T1000 (cell line): ENCODE results near the gene ADGRG7.

Experiments used
- DNase-seq: peaks from one replicate; lab custom pipeline; 2025; ENCODE audit warnings: mixed read lengths; lab: John Stamatoyannopoulos, UW

Gene ADGRG7

GRCh38 chr3:100602506-100603444 lies 6.6 kb upstream of the ADGRG7 start:
- DNase-seq: no peak

DNA sequence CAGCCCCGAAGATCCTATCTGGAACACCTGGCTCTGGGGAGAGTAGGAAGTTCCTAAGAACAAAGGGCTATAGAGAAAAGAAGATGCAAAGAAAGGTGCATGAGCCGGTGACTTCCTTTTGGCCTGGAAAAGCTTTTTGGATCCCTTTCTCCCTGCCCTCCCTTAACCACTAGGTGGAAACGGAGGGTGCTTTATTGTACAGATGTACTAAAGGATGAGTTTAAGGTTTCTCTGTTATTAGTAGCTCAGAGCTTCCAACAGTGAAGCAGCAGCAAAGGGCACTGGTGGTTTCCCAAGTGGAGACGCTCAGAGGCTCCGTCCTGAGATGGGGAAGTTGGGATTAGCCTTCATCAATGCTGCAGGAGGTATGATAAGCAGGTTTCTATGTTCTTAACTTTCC lies 5.9 kb upstream of the ADGRG7 start:
- no peak for DNase-seq

DNA sequence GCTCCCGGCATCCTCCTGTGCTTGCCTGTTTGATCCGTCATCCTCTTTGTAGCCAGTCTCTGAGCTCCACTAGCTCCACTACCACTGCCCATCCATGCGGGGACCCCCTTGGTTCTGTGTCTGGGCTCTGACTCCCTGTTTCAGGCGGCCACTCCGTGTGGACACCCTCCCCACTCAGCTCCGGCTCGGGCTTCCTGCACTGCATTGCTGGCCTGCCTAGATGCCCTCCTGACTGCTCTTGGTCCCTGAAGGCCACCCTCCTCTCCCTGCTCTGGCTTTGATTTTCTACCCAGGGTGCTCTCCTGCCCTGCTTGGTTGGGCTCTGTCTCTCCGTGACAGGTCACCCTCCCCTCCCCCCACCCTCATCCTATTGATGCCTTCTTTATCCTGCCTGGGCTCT lies 4.0 kb upstream of the ADGRG7 start:
- no peak for DNase-seq

DNA sequence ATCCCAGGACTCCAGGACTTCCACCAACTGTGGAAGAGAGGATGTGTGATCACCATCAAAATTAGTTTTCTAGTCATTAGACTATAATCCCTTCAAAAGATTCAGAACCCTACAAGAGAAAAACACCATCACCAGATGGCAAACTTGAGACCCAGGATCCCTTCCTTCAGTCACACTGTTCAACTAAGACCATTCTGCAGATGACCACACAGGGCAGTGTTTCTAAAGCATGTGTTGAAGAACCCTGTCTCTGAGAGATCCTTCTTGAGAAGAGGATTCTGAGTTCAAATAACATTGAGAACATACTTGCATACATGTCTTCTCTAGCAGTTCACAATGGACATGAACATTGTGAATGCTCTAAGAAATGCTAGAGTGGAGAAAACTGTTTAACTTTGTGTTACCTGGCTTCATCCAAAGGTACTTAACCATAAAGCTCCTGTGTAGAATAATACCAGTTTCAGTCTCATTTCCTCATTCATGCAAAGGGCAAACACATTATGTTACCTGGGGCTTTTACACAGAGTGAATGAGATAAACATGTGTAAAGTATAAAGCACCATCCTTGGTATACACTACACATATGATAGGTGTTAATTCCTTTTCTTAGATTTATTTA lies 2.4 kb upstream of the ADGRG7 start:
- DNase-seq: no peak

- DNase-seq: no peak
These were observed 562 bp downstream of the ADGRG7 start for GRCh38 chr3:100609963-100610362.

GRCh38 chr3:100611221-100611620 lies 1.8 kb downstream of the ADGRG7 start:
- DNase-seq: no peak

DNA sequence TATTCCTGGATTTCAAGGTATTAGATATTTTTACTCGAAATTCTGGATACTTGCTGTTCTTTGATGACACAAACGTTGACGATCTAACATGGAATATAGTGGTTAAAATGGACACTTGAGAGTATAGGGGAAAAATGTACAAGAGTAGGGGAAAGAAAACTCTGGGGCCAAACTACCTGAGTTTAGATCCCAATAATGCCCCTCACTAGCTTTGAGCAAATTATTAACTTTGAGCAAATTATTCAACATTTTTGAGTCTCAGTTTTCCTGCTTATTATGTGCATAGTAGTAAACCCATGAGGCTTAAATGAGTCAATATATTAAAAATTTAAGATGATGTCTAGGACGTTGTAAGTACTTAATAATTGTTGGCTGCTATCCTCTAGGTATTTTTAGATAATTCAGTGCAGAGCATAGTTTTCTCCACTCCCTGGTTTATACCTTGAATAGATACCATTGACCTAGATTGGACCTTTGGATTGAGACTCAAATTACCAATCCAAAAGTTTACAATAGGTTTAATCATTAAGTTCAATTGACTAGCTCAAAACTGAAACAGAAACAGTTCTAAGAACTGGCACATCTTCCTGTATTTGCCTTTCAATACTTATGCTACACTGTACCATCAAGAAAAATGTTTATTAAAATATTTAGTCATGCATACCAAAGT lies 4.5 kb downstream of the ADGRG7 start:
- no peak for DNase-seq

- DNase-seq: no peak
These were observed 5.5 kb downstream of the ADGRG7 start for GRCh38 chr3:100614941-100615340.

GRCh38 chr3:100615684-100616083 lies 6.3 kb downstream of the ADGRG7 start:
- DNase-seq: no peak

DNA sequence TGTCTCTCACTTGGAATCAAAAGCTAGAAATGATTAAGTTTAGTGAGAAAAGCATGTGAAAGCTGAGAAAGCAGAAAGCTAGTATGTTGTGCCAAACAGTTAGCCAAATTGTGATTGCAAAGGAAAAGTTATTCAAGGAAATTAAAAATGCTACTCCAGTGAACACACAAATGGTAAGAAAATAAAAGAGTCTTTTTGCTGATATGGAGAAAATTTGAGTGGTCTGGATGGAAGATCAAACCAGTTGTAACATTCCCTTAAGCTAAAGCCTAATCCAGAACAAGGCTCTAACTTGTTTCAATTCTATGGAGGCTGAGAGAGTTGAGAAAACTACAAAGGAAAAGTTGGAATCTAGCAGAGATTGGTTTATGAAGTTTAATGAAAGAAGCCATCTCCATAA lies 11.8 kb downstream of the ADGRG7 start:
- DNase-seq: no peak

GRCh38 chr3:100627491-100627890 lies 18.1 kb downstream of the ADGRG7 start:
- DNase-seq: no peak

- no peak for DNase-seq
These were observed 20.2 kb downstream of the ADGRG7 start for GRCh38 chr3:100629421-100630127.

DNA sequence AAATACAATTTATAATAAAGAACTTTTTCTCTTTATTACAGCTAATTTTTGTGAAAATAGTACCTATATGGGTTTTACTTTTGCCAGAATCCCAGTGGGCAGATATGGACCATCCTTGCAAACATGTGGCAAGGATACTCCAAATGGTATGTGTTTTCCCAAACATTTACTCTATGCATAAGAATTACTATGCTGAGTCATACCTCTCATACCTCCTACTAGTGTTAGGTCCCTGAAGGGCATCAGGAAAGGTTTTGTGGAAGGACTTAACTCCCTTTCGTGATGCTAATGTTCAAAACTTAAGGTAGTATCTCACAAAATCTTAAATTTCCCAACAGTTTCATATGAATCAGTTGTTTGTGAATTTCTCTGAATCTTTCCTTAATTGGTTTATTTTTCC lies 21.3 kb downstream of the ADGRG7 start:
- DNase-seq: no peak

DNA sequence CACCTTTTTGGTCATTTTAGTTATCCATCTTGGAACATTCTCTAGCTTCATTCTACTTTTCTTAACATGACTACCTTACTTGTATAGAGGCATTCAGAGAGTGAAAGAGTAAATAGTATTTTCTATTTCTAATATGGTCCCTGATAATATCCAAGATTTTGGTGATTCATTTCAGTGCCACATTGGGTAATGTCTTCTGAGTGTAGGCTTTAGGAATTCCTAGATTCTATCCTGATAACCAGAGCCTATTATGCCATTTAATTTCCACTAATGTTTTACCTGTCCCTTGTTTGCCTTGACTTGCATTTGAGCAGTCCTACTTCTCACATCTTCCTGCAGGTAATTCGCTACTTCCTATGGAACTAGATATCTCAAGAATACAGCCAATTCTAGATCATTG lies 21.8 kb downstream of the ADGRG7 start:
- no peak for DNase-seq

DNA sequence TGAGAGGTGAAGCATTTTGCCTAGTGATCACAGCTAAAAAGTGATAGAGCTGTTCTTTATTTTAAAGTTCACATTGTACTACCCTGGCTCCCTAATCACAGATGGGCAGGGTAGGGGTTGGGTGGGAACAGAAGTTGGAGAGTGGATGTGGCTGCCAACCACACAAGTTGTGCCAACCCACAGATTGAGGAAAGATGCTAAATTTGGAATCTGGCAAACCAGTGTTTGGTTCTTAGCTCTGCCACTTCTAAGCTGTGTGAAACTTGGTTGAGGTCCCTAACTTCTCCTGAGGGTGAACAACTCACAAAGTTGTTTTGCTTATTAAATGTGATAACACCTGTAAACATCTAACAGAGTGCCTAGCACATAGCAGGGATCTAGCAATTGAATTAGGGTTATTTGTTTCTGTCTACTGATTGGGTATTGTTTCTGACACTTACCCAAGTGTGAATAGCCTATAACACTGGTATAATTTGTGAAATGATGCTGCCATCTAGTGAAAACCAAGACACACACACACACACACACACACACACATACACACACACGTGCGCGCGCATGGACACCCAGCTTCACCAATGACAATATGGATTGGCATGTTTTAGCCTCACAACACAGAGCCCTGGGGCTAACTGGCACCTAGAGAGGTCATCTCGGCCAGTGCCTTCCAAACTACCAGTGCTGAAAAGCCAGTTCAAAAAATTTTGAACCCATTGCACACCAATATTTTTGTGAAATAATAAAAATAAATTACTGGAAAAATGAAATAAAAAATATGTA lies 25.3 kb downstream of the ADGRG7 start:
- DNase-seq: no peak

- DNase-seq: no peak
These were observed 25.9 kb downstream of the ADGRG7 start for GRCh38 chr3:100635273-100635701.

- DNase-seq: no peak
These were observed 27.8 kb downstream of the ADGRG7 start for GRCh38 chr3:100637197-100637631.

DNA sequence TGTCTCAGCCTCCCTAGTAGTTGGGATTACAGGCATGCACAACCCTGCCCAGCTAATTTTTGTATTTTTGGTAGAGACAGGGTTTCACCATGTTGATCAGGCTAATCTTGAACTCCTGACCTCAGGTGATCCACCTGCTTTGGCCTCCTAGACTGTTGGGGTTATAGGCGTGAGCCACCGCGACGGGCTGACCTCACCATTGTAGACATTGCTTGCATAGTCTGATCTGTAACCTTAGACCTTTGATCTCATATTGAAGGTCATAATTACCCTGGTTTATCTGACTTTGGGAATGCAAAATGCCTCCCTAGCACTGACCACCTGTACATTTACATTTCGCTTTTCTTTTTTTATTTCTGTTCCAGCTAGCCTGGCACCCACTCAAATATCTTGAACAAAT lies 31.2 kb downstream of the ADGRG7 start:
- DNase-seq: no peak

DNA sequence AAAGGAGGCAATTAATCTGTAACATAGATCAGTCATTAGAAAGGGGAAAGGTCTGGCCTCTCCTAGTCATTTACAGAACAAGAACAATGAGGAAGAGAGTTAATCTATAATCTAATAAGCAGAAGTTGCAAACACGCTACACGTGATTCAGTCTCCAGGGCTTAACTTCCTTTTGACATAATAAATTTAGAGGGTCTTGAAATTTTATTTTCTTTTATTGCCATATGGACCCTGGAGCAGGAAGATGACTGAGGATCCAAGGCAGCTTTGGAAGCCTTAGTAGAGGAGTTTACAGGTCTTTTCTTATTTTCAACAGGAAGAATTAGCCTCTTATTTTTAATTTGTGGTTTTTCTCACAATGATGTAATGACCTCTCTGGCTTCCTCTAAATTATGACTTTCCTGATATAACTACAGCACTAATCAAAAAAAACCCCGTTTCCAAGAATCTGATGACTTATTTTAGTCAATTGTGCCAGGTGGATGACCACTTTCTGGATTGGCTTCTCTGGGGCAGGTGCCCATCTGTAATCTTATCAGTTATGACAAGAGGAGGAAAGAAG lies 32.2 kb downstream of the ADGRG7 start:
- no peak for DNase-seq

DNA sequence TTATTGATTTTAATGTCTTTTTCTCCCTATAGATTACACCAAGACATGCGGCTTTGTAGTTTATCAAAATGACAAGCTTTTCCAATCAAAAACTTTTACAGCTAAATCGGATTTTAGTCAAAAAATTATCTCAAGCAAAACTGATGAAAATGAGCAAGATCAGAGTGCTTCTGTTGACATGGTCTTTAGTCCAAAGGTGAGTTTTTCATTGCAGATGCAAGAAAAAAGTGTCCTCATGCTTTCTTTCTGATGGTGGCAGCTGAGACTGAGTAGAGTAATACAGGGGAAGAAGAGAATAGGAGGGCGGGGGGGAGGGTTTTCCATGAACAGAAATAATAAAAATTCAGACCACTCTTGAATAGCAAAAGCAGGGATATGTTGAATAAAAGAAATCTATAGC lies 36.5 kb downstream of the ADGRG7 start:
- DNase-seq: no peak

DNA sequence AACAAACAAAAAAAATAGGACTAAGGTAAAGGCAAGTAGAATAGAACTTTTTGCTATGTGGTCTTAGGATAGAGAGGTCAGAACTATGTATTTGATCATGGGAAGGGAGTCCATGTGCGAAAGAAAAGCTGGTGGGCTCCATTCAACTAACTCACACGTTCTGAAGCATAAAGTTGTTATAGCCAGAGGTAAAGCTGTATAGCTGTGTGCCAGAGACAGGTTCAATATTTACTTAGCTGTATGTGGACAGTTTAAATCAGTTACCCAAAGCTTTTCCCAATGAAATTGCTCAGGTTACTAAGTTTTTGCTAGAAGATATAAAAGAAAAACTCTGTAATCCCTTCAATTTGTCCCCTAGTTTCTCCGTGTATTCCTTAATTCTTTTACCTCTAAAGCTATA lies 37.8 kb downstream of the ADGRG7 start:
- no peak for DNase-seq
